Stimulated activated CD8-positive, alpha-beta memory T cell treated with anti-CD3 and anti-CD28 coated beads, Interleukin-7, amount 100 ng/mL, for 24 hours (primary cell): ENCODE measurements around the gene AIFM3.
"Not testable (repeated sequence)": the region's sequence is repeated elsewhere in the genome, so short reads cannot be mapped to it uniquely, and the experiment has no call there.

ENCODE experiments used
- DNase-seq: peaks from one replicate; pipeline ENCODE4 v3.0.0-alpha.2; 2020; ENCODE audit warnings: low read depth

Gene AIFM3

DNA sequence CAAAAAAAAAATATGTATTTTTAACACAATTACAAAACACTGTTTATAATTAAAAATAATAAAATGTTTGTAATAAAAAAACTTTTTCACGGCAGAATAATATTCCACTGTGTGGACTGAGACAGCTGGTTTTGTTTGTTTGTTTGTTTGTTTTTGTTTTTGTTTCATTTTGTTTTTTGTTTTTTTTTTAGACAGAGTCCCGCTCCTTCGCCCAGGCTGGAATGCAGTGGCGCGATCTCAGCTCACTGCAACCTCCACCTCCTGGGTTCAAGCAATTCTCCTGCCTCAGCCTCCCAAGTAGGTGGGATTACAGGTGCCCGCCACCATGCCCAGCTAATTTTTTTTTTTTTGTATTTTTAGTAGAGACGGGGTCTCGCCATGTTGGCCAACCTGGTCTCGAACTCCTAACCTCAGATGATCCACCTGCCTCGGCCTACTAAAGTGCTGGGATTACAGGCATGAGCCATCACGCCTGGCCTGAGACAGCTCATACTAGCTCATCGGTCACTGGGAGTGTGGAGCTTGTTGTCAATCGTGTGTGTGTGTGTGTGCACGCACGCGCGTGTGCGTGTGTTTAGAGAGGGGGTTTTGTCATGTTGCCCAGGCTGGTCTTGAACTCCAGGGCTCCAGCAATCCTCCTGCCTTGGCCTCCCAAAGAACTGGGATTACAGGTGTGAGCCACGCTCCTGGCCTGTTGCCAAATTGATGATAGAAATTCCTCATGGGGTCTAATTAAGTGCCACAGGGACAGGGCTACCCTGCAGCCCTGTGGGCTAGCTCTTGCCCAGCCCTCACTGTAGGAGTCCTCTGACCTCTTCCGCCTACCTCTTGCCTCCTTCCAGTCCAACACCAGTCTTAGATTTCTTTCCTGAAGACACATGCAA, 7.2 kb upstream of the AIFM3 start:
- no peak for DNase-seq

DNA sequence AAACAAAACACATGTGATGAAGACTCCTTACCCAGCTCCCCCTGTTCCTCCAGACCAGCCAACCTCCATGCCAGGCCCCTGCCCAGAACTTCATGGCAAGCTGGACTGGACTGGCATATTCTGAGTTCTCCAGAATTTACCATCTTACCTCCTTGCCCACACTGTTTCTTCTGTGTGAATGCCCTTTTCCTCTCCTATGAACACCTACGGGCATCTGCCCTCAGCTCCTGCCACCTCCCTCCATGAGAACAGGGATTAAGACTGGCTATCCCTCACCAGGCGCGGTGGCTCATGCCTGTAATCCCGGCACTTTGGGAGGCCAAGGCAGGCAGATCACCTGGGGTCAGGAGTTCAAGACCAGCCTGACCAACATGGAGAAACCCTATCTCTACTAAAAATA, 6.4 kb upstream of the AIFM3 start:
- DNase-seq = no peak

DNA sequence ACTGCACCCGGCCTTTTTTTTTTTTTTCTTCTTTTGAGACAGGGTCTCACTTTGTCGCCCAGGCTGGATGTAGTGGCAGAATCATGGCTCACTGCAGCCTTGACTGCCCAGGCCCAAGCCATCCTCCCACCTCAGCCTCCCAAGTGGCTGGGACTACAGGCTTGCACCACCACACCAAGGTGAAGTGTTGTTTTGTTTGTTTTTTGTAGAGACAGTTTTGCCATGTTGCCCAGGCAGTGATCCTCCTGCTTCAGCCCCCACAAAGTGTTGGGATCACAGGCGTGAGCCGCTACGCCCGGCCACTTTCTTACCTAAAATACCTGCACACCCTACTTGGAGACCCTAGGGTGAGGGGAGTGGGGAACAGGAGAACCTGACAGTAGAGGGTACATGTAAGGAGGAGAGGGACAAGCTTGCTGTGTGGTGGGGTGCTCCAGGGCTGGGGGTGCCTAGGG, 4.5 kb upstream of the AIFM3 start:
- DNase-seq = no peak

DNA sequence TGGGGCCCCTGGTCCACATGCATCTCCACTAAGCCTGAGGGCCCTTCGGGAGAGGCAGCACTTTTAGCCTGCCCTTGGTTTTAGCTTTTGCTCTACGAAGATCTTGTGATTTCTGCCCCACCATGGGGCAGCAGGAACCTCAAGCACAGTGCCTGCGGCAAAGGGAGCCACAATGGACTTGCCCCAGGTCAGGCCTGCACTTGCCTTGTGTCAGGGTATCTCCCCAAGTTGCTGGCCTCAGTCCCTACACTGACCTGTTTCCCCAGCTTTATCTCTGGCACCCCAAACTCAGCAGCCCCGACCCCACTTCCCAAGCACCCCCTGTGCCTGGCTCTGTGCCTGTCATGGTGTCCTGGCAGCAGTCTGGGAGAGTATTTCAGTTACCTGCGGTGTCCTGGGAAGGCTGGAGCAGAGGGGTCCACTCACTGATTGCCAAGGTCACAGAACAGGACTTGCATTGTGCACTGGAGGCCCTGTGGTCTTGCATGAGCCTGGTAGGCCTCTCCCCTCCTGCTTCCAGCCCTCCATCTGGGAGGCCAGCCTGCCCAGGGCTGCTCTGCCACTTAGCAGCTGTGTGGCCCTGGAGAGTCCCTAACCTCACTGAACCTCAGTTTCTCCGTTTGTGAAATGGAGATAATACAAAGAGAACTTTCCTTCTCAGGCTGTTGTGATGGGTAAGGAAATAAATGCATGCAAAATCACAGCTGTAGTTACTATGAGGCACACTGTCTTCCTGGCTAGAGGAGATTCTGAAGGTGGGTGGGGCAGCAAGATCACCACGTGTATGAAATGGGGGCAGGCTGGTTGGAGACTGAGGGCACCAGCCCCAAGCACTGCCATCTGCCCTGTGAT, 3.6 kb upstream of the AIFM3 start:
- DNase-seq = no peak

DNA sequence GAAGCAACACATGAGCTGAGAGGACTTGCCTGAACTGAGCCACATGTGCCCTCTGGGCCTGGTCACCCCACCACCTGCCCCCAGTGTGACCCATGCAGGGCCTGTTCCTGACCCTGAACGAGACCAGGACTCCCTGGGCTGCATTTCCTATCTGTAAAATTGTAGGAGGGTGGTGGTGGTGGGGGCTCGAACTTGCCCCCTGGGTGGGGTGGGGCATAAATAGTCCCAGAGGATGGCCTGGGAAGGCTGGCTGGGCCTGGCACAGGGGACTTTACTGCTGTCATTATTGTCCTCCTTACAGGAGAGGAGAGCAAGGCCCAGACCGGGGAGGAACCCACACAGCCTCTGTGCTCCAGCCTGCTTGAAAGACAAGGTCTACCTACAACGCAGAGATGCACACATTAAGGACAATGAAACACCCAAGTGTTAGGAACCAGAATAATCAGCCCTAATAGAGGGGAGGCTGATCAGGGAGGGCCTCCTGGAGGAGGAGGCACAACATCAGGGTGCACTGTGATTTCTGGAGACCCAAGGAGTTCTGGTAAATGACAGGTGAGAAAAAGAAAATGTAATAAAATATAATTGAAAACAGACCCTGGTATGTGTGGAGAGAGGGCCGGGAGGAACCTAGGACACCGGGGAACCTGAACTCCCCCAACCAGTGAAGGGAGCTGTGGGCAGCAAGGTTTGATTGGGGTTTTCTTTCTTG, 2.8 kb upstream of the AIFM3 start:
- no peak for DNase-seq

DNA sequence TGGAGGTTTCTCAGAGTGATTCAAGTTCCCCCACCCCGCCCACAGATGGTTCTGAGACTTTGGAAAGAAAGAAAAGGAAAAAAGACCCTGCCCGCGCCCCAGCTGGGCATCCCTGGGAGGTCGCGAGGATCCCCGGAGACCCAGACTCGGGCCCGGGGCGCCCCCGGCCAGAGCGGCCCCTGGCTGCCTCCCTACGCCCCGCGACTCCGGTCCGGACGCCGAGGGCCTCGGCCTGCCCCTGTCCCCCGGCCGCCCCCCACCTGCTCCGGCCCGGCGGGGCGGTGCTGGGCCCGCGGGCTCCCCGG, 2.3 kb upstream of the AIFM3 start:
- no peak for DNase-seq

DNA sequence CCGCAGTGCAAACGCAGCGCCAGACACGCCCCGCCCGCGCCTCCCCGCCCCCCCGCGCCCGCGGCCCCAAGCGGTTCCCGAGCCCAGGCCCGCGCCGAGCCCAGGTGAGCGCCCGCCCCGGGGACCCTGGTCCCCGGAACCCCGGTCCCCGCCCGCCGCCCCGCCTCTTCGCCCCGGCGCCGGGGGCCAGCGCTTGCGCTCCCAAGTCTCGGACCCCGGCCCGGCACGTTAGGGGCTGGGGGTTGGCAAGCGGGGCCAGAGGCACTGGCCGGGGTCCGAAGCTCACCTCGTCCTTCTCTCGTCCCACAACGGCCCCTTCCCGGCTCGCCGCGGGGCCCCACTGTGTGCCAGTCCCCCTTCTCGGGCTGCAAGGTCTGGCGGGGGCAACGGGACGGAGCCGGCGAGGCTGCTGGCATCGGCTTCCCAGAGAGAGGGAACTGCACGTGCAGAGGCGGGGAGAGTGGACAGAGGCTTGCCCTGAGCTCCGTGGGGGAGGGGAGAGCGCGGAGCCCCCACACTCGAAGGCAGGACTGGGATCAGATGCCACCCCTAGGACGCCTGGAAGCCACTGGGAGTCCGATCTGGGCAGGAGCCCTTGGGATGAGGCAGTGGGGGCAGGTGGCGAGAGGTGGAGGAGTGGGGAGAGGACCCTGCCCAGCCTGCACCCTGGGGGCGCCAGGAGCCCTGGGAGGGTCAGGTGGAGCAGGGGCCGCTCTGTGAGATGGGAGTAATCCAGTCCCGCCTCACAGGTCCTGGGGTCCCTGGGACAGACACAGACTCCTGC, 1.8 kb upstream of the AIFM3 start:
- no peak for DNase-seq

DNA sequence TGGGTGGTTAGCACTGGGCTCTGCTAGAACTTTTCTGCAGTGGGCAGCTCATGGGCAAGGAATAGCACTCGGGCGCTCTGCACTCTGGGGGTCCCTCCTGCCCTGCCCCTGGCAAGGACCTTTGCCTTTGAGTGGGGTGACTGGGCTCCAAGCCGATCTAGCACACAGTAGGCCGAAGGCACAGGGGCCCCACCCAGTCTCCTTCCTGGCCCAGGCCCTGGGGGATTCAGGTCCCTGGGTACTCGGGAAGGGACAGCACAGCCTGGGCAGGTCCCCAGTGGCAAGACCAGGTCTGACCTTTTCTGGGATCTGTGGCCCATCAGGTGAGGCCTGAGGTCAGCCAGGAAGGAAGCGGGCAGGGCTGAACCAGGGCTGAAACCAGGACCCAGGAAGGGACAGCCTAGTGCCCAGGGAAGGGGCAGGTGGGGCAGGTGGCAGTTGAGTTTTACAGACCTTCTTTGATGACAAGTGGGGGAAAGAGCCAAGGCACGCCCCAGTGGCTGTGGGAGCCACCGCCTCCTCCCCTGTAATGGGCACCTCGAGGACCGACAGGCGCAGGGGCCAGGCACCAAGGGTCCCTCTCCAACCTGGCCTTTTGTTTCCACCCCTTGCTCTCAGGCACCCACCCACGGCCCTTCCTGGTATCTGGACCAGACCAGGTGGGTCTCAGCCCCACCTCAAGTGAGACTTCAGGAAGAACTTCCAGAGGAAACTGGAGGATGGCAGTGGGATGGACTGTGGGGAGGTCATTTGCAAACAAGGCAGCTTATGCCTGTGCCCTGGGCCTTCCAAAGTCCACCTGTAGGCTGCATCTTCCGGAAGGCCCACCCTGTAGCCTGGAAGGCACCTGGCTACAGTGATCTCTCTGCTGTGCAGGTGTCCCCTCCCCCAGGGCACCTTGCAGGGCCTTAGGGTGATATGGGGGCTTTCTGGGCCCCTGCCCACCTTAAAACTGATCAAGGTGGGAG, 883 bp upstream of the AIFM3 start:
- DNase-seq = no peak

DNA sequence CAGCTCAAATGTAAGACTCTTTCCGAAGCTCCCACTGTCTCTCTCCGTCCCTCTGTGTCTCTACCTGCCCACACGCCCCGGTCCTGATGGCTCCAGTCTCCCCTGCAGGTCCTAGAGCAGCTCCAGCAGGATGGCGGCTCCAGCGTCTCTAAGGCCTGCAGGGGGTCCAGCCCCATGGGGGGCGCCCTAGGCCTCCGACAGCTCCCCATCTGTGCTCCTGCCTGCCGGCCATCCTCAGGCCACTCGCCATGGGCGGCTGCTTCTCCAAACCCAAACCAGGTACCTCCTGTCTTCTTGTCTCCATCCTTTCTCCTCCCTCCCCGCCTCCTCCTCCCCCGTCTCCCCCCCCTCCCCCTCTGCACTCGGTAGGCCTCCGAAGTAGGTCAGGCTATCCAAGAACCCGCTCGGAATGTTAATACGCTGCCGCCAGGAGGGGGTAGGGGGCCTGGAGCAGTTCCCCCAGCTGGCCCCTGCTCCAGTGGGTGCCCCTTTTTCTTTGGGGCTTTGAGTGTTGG, 699 bp downstream of the AIFM3 start:
- DNase-seq = no peak

DNA sequence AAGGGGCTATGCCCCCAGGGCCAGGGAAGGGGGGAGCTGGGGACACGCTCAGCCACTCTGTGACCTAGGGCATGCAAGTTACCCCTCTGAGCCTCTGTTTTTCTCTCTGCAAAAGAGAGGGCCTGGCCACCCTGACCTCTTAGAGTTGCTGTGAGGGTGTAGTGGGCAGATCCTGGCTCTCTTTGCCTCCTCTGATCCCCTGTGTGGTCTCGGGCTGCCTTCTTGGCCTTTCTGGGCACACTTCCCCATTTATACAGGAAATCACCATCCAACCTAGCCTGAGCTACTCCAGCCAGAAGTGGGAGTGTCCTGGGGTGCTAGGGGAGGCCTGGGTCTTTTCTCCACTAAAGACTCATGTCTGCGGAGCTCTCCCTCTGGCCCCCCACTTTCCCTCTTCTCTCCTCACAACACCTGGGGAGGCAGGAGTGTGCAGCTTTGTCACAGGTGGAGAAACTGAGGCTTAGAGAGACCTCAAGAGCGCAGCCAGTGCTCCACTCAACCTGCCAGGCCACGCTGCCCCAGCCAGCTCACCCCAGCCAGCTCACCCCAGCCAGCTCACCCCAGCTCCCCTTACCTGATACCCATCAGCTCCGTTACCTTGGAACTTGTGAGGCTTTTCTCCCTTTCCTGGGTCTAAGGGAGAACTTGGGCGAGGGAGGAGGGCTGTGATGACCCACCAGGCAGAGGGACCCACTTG, 1.4 kb downstream of the AIFM3 start:
- no peak for DNase-seq

DNA sequence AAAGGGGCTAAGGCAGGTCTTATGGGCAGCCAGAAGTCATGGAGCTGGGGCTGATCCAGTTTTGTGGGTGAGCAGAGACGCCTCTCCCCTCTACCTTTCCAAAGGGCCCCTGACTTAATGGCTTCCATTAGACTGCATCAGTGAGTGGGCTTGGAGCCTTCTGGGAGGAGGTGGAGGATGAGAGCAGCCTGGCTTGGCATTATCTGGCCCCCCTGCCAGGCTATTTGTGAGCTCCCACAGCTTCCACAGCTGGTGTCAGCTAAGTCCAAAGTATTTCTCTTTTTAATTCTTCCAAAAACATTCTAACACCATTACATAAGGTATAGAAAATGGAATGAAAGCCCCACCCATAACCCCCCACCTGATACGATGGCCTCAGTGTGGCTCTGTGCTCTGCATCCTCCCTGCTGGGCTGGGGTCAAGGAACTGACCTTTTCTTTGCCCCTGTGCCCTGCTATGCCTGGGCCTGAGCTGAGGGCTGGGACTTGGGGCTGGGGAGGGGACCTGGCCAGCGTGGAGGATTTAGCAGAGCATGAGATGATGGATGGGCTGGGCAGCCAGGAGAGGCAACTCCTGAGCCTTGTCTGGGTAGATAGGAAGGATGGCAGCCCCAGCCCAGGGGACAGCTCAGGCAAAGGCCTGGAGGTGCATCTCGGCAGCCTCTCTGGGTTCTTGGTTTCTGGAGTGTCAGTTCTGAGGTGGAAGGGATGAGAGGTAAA, 4.0 kb downstream of the AIFM3 start:
- no peak for DNase-seq

DNA sequence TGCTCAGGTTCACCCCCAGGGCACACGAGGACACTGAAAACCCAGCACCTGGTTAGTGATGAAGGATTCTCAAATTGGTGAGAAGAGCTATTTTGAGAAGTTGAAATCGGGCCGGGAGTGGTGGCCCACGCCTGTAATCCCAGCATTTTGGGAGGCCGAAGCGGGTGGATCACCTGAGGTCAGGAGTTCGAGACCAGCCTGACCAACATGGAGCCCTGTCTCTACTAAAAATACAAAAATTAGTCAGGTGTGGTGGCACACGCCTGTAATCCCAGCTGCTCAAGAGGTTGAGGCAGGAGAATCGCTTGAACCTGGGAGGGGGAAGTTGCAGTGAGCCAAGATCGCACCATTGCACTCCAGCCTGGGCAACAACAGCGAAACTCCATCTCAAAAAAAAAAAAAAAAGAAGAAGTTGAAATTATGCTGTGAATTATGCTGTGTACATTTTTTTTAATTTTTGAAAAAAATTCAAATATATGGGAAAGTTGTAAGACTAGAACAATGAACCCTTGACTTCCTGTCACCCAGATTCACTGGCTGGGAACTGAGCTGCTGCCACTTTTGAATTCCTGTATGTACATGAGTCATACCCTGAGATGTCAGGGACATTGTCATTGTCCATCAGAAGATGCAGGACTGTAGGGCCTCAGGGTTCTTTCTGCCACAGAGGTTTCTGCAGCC, 5.1 kb downstream of the AIFM3 start:
- DNase-seq = not testable (repeated sequence)

DNA sequence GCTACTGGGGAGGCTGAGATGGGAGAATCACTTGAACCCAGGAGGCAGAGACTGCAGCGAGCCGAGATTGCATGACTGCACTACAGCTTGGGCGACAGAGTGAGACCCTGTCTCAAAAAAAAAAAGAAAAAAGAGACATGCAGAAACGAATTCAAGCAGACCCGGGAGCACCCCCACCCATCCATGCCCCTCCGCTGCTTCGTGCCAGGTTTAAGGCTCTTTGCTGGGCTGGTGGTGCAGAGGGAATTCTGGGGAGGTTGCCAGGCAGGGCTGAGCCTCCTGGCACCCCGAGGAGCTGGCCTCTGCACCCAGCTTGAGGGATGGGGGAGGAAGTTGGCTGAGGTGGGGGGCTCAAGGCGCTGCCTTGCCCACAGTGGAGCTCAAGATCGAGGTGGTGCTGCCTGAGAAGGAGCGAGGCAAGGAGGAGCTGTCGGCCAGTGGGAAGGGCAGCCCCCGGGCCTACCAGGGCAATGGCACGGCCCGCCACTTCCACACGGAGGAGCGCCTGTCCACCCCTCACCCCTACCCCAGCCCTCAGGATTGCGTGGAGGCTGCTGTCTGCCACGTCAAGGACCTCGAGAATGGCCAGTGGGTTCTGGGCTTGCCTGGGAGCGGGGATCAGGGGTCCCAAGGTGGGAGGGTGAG, 6.0 kb downstream of the AIFM3 start:
- DNase-seq = no peak

DNA sequence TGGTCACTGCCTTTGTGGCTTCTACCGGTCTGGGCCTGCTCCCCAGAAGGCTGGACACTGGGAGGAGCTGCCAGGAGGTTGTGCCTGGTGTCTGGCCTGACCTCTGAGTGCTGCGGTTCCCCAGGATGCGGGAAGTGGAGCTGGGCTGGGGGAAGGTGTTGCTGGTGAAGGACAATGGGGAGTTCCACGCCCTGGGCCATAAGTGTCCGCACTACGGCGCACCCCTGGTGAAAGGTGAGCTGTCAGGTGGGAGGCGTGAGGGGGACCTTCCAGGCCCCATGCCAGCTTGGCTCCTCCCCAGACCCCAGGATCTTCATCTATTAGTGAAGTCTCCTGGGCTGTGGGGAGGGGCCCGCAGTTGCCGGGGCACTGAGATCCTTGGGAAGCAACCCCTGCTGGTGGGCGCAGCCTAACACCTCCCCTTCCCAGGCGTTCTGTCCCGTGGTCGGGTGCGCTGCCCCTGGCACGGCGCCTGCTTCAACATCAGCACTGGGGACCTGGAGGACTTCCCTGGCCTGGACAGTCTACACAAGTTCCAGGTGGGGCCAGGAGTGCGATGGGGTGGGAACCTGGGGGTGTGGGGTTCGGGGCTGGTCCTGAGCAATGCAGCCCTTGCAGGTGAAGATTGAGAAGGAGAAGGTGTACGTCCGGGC, 6.7 kb downstream of the AIFM3 start:
- no peak for DNase-seq

DNA sequence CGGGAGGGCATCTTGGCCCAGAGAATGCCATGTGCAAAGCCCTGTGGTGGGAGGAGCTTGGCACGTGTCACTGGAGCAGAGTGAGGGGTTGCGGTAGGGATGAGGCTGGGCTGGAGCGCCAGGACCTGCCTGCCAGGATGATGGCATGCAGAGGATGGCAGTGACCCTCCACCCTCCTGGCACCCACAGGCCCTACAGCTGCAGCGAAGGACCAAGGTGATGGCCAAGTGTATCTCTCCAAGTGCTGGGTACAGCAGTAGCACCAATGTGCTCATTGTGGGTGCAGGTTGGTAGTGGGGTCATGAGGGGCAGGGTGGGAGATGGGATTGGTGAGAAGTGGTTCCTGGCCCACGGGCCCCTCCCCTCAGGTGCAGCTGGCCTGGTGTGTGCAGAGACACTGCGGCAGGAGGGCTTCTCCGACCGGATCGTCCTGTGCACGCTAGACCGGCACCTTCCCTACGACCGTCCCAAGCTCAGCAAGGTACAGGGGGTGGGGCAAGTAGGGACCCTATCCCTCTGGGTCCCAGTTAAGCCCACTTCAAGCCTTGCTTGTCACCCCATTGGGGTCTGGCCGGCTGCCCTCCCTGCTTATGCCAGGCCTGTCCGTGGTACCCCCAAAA, 7.4 kb downstream of the AIFM3 start:
- DNase-seq = no peak

DNA sequence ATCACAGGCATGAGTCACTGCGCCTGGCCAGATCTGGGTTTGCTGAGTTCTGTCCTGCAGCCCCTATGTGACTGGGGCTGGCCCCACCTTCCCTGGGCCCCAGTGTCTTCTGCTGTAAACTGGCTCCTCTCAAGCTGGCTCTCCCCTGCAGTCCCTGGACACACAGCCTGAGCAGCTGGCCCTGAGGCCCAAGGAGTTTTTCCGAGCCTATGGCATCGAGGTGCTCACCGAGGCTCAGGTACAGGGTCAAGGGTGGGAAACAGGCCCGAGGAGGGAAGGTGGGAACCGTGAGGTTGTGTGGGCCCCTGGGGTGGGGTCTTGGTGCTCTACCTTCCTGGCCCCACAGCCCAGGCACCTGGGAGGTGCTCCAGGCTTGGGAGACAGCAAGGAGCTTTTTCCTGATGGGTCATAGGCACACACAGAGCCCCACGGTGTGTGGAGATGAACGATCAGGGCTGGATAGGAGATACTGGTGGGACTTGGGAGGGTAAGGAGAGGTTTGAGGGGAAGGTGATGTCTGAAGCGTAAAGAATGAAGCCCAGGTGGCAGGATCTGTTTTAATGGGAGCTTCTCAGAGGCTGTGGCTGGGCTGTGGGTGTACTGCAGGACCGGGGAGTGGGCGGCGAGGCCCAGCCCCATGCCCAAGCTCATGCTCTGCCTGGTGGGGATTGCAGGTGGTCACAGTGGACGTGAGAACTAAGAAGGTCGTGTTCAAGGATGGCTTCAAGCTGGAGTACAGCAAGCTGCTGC, 8.7 kb downstream of the AIFM3 start:
- DNase-seq = no peak
